Naive thymus-derived CD8-positive, alpha-beta T cell (primary cell): ENCODE measurements around the gene IL1RAPL2. TPM values are rescaled to one million over a fixed set of nuclear protein-coding genes. Genes with fewer than 3 reads are reported as not detected.

Experiments
- ATAC-seq, 2 donors: fragments of 150-1000 bp; cut with Tn5 transposase in 1 of 2; sonication (Bioruptor Pico), chemical (Tn5 transposase) in 1 of 2; 1 replicate in 1 of 2; 2 replicates in 1 of 2; pipeline ENCODE4 v1.10.0; 2021; ENCODE audit warnings: mild to moderate bottlenecking in 2 of 2, moderate library complexity in 2 of 2
- POLR2A ChIA-PET: fragments of 350-600 bp; sonication (Branson Sonifier 250); formaldehyde crosslinking; loops from one replicate; lab custom pipeline; 2021; ENCODE audit warnings: antibody characterized with exemption; lab: Charles Lee
- DNase-seq, 10 donors: peaks; one replicate each; pipeline versions ENCODE4 v3.0.0 to v3.0.0-alpha.2; 2020 to 2022
- H3K27ac Mint-ChIP-seq, 10 donors: one replicate each; pipeline ENCODE4 v1.8.0; 2020 to 2022; ENCODE audit warnings: mild to moderate bottlenecking in 10 of 10, mixed read lengths in 10 of 10, moderate library complexity in 4 of 10, inconsistent platforms in 1 of 10
- H3K27me3 Mint-ChIP-seq, 5 donors: one replicate each; pipeline ENCODE4 v1.8.0; 2021 to 2022; ENCODE audit warnings: mixed read lengths in 5 of 5
- H3K36me3 Mint-ChIP-seq, 3 donors: one replicate each; pipeline ENCODE4 v1.8.0; 2020 to 2022; ENCODE audit warnings: mixed read lengths in 3 of 3, mild to moderate bottlenecking in 2 of 3, inconsistent platforms in 1 of 3
- H3K4me1 Mint-ChIP-seq, 4 donors: one replicate each; pipeline ENCODE4 v1.8.0; 2021 to 2022; ENCODE audit warnings: mixed read lengths in 4 of 4
- H3K4me3 Mint-ChIP-seq, 10 donors: one replicate each; pipeline ENCODE4 v1.8.0; 2020 to 2022; ENCODE audit warnings: mild to moderate bottlenecking in 10 of 10, mixed read lengths in 10 of 10, moderate library complexity in 6 of 10, inconsistent platforms in 1 of 10
- H3K9me3 Mint-ChIP-seq, 9 donors: one replicate each; pipeline ENCODE4 v1.8.0; 2020 to 2022; ENCODE audit warnings: mixed read lengths in 9 of 9, mild to moderate bottlenecking in 3 of 9, inconsistent platforms in 1 of 9, moderate library complexity in 1 of 9
- polyA plus RNA-seq, 3 donors: library from polyadenylated mRNA; unstranded; fragments of 300-500 nt; fragmentation: Illumina TruSeq; gene quantifications; one replicate each; pipeline ENCODE4 v1.2.3, GENCODE V29; 2021
- total RNA-seq, 8 experiments: library from RNA in 2 of 8; stranded (reverse) in 2 of 8; gene quantifications; one replicate each; pipeline ENCODE4 v1.2.3 and lab custom pipeline; 2021 to 2026

Gene IL1RAPL2
- total and polyA plus RNA-seq, 5 experiments from 2014 or later: not detected

DNA sequence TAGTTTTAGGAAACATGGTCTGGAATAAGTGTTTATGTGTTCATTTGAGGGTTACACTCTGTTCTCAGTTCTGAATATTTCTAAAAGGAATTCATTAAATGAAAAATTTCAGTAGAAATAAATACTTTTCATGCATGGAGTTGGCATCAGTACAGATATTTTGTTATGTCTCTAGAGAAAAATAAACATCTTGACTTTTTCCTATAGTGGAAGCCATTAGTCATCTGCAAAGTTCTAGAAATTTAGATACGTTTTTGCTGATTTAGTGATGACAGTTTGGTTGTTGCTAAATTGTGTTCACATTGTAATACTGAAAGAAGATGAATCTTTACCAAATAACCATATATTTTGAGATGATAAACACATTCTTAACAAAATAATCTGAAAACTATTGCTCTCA lies 922.7 kb downstream of the IL1RAPL2 start:
- POLR2A ChIA-PET: no interaction called here
- Mint-ChIP-seq H3K4me3 (no peak overlapping the region), H3K27me3 (no peaks in the 10 kb centered on the region), H3K27ac (no peak overlapping the region), H3K4me1 (no peaks in the 10 kb centered on the region), H3K9me3 (peaks cover 0 to 9% (median 2%) of the 10 kb centered on the region in 9 donors), H3K36me3 (no peaks in the 10 kb centered on the region)
- DNase-seq: no peak
- no peak for ATAC-seq

DNA sequence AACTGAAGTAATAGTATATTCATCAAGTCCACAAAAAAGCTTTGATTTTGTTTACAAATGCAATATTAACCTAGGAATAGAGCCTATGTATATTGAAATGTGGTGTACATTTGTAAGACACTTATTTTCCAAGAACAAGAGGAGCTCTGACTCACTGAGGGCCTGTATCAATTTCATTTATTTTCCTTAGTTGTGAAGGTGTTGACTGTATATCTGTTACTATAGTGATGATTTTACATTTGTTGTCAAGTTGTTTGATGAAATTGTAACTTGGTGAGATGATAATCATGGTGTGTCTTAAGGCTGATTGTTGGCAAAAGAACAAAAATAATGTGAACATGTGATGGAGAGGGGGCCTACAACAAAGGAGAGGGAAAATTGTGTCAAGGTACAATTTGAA lies 929.4 kb downstream of the IL1RAPL2 start:
- no peak overlapping the region for H3K27ac Mint-ChIP-seq
- H3K27me3 Mint-ChIP-seq: no peaks in the 10 kb centered on the region
- POLR2A ChIA-PET: no interaction called here
- H3K4me3 Mint-ChIP-seq: no peak overlapping the region
- H3K36me3 Mint-ChIP-seq: no peaks in the 10 kb centered on the region
- H3K4me1 Mint-ChIP-seq: no peaks in the 10 kb centered on the region
- peaks cover 0 to 10% (median 2%) of the 10 kb centered on the region in 9 donors for H3K9me3 Mint-ChIP-seq
- ATAC-seq: no peak
- DNase-seq: no peak

DNA sequence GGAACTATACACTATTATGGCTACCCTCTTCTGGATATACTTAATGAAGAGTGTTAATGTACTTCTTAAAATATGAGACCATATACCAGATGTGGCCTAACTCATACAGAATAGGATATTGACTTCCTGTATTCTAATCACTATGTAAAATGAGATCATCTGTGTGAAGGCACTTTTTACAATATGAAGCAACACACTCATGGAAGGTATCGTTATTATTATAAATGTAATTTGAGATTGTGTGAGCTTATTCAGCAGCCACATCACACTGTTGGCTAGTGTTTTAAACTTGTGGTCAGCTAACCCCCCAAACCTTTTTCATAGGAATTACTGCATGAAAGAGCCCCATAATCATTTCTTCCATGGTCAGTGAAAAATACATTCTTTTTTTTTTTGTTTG lies 936.3 kb downstream of the IL1RAPL2 start:
- no peak overlapping the region for H3K27ac Mint-ChIP-seq
- no peaks in the 10 kb centered on the region for H3K36me3 Mint-ChIP-seq
- no peak overlapping the region for H3K4me3 Mint-ChIP-seq
- no peak for ATAC-seq
- no peaks in the 10 kb centered on the region for H3K4me1 Mint-ChIP-seq
- H3K27me3 Mint-ChIP-seq: no peaks in the 10 kb centered on the region
- H3K9me3 Mint-ChIP-seq: peaks cover 0 to 15% (median 3%) of the 10 kb centered on the region in 9 donors
- POLR2A ChIA-PET: no interaction called here
- no peak for DNase-seq

DNA sequence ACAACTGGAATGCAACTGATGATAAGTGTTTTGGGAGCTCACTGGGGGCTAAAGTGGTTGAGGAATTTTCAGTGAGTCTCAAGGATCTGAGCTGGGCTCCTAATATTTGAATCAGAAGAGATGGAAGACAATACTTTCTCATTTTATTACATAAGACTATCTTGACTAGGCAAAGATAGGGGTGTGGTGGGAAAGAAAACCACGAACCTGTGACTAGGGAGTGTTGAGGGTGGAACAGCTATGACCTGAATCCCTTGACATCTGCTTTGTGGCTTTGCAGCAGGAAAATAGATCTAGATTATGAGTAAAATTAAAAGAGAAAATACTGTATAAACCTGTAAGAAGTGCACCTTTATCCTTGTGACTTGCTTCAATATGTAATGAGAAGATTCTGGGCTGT lies 949.6 kb downstream of the IL1RAPL2 start:
- no peaks in the 10 kb centered on the region for H3K27me3 Mint-ChIP-seq
- H3K36me3 Mint-ChIP-seq: no peaks in the 10 kb centered on the region
- DNase-seq (no peak), ATAC-seq (no peak)
- peaks cover 0 to 18% (median 0%) of the 10 kb centered on the region in 9 donors for H3K9me3 Mint-ChIP-seq
- no peak overlapping the region for H3K4me3 Mint-ChIP-seq
- no peaks in the 10 kb centered on the region for H3K4me1 Mint-ChIP-seq
- no peak overlapping the region for H3K27ac Mint-ChIP-seq
- POLR2A ChIA-PET: no interaction called here

DNA sequence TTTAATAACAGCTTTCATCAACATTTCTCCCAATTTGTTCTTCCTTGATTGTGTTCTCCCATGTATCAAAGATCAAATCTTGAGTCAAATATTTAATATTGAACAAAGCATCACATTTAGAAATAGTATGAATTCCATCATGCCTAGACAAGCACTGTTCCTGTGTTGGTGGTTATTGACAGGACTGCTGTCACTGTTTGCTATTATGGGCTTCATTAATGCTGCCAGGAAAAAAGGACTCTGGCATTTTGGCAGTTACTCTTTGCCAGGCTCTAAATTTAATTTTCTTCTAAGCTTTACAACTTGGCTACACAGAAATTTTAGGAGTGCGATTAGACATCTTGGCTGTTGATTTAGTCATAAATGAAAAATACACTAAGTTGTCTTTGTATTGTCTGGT lies 960.4 kb downstream of the IL1RAPL2 start:
- Mint-ChIP-seq H3K27ac (no peak overlapping the region), H3K4me3 (no peak overlapping the region), H3K27me3 (no peaks in the 10 kb centered on the region), H3K9me3 (peaks cover 0 to 13% (median 0%) of the 10 kb centered on the region in 9 donors), H3K4me1 (no peaks in the 10 kb centered on the region), H3K36me3 (no peaks in the 10 kb centered on the region)
- ATAC-seq (no peak), DNase-seq (no peak)
- POLR2A ChIA-PET: no interaction called here

DNA sequence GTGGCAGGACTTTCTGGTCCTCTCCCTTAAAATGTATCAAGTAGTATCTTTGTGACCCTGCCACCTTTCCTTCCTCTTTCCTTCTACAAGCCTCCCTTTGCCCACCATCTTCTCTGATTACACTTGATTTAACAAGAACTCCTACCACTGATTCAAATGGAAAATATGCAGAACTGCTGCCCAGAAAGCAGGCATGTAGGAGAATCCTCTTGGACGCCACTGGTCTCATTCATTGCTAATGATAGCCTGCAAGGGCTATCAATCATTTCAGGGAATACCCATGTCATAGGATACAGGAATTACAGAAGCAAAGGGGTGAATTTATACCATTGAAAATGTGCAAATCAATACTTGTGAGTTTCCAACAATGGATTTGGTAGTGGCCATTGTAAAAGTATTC lies 961.8 kb downstream of the IL1RAPL2 start:
- no peak for ATAC-seq
- no peaks in the 10 kb centered on the region for H3K27me3 Mint-ChIP-seq
- DNase-seq: no peak
- no peak overlapping the region for H3K4me3 Mint-ChIP-seq
- no peaks in the 10 kb centered on the region for H3K36me3 Mint-ChIP-seq
- H3K4me1 Mint-ChIP-seq: no peaks in the 10 kb centered on the region
- H3K27ac Mint-ChIP-seq: no peak overlapping the region
- POLR2A ChIA-PET: no interaction called here
- H3K9me3 Mint-ChIP-seq: peaks cover 0 to 12% (median 0%) of the 10 kb centered on the region in 9 donors

DNA sequence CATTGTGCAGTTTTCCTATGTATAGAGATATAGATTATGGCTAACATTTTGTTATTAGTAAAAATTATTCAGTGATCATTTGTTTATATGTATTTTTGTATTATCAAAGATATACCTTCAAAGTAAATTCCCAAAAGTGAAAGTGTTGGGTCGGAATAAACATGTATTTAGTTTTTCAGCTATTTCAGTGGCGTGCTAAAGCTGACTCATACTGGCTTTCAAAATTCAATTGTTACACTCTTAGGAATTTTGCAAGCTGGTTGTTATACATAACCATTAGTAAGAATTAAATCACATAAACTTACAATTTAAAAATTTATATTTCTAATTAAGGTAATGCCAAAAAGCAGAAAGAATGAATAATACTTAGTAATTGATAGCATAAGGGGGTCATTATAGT lies 968.0 kb downstream of the IL1RAPL2 start:
- Mint-ChIP-seq H3K4me1 (no peaks in the 10 kb centered on the region), H3K27me3 (no peaks in the 10 kb centered on the region), H3K9me3 (peaks cover 0 to 9% (median 0%) of the 10 kb centered on the region in 9 donors), H3K4me3 (no peak overlapping the region), H3K27ac (no peak overlapping the region), H3K36me3 (no peaks in the 10 kb centered on the region)
- POLR2A ChIA-PET: no interaction called here
- ATAC-seq: no peak
- no peak for DNase-seq

DNA sequence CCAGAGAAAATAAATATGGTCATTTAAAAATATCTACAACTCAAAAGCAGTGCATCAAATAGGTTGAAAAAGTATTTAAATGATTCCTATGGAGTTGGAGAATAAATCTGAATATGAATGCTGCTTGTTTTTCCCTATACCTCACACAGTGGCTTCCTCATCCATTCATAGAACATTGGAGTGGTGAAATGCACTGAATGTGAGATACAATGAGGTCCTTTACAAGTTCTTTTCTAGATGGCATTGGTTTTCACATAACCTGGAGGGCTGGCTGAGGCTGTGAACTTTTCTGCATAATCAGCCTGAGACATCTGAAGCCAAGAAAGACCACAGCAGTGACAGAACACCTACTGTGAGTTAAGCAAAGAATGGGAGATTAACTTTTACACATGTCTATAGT lies 977.3 kb downstream of the IL1RAPL2 start:
- POLR2A ChIA-PET: no interaction called here
- DNase-seq (no peak), ATAC-seq (no peak)
- no peak overlapping the region for H3K4me3 Mint-ChIP-seq
- H3K4me1 Mint-ChIP-seq: no peaks in the 10 kb centered on the region
- H3K27me3 Mint-ChIP-seq: no peaks in the 10 kb centered on the region
- H3K36me3 Mint-ChIP-seq: no peaks in the 10 kb centered on the region
- peaks cover 0 to 10% (median 4%) of the 10 kb centered on the region in 9 donors for H3K9me3 Mint-ChIP-seq
- no peak overlapping the region for H3K27ac Mint-ChIP-seq

DNA sequence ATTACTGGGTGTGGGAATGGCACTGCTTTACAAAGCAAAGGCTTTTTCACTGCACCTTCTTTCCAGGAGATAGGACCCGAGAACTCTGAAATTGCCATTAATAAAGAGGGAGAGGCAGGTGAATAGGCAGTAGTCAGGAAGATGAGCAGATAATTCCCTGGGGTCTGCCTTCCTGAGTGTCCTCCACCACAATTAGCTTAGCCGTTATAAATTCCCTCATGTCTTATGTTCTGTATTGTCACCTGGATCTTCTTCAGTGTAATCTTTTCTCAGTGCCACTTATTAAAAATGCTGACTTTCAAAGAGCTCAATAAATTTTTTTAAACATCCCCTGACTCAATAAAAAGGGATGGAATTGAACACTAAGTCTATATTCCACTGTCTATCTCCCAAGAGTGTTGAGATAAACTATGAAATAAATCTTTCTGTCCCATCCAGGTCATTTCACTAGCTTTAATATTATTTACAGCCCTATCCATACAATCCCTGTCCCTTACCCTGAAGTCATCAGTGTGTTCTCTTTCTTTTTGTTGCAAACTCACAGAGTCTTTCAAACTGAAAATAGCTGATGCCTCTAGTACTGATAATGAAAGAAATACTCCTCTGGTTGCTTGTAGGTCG lies 984.2 kb downstream of the IL1RAPL2 start:
- Mint-ChIP-seq H3K27ac (no peak overlapping the region), H3K4me3 (no peak overlapping the region), H3K4me1 (no peaks in the 10 kb centered on the region), H3K36me3 (no peaks in the 10 kb centered on the region), H3K9me3 (peaks cover 0 to 2% (median 0%) of the 10 kb centered on the region in 9 donors), H3K27me3 (no peaks in the 10 kb centered on the region)
- POLR2A ChIA-PET: no interaction called here
- DNase-seq (no peak), ATAC-seq (no peak)

DNA sequence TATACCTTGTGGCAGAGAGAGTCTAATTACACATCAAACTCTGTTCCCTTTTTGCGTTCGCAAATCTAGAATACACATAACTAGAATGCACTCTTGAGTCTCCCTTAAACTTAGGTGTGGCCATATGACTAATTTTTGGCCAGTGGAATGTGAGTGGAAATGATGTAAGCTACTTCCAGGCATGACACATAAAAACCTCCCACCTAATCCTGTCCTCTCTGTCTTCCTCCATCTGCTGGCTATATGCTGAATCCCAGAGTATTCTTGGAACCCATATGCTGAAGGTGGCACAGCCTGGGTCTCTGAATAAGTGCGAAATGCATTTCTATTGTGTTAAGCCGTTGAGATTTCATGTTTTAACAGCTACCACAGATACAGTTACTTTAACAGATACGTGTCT lies 986.4 kb downstream of the IL1RAPL2 start:
- H3K4me3 Mint-ChIP-seq: no peak overlapping the region
- DNase-seq (no peak), ATAC-seq (no peak)
- H3K36me3 Mint-ChIP-seq: no peaks in the 10 kb centered on the region
- H3K4me1 Mint-ChIP-seq: no peaks in the 10 kb centered on the region
- H3K27me3 Mint-ChIP-seq: no peaks in the 10 kb centered on the region
- no peaks in the 10 kb centered on the region for H3K9me3 Mint-ChIP-seq
- POLR2A ChIA-PET: no interaction called here
- no peak overlapping the region for H3K27ac Mint-ChIP-seq

DNA sequence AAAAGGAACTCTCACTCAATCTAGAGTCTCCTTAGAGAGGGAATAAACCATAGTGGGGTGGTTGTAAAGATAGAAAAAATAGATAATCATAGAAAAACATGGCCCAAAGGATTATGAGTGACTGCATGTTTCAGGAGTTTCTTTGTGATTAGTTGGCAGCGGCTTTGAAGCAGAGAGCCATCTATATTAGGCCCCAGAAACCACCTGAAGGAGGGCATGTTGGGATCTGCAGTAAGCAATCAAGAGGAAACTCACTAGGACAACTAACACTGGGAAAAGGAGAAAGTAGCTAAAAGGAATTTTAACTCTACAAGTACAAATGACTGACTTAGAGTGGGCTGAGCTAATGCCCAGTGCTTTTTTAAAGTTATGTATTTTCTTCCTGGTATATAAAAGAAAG lies 987.1 kb downstream of the IL1RAPL2 start:
- ATAC-seq: no peak
- Mint-ChIP-seq H3K36me3 (no peaks in the 10 kb centered on the region), H3K9me3 (no peaks in the 10 kb centered on the region), H3K27ac (no peak overlapping the region), H3K27me3 (no peaks in the 10 kb centered on the region), H3K4me3 (no peak overlapping the region), H3K4me1 (no peaks in the 10 kb centered on the region)
- DNase-seq: no peak
- POLR2A ChIA-PET: no interaction called here

DNA sequence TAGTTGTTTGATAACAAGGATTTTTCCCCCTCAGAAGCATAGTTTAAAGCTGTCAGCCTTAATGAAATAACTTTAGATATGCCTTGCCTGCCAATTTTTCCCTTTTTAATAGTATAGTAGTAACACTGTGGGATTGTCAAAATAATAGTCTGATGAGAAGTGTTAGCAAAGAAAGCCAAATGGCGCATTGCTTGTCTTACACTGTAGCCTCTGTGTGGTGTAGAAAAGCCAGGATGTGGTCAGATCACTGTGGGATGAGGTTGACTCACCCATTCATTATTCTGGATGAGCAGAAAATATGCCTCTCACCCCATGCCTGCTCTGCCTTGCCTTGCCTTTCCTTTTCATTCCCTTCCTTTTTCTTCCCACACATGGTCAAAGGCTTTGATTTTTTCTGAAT lies 998.5 kb downstream of the IL1RAPL2 start:
- POLR2A ChIA-PET: no interaction called here

DNA sequence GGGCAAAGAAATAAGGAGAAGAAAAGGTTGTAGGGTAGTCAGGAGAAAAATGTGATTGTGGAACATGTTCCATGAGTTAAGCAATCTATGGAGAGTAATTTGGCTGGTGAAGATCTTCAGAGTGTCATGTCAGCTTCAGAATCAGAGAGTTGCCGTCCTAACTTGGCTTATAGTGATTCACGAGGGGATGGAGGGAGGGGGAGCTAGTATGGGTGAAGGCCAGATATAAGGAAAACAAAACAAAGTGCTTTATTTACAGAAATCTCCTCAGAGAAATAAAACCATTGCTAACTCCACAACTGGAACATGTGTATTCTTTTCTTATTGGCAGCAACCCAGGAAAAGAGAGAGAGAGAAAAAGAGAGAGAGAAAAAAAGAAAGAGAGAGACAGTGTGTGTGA lies 999.9 kb downstream of the IL1RAPL2 start:
- peaks cover 0 to 4% (median 0%) of the 10 kb centered on the region in 9 donors for H3K9me3 Mint-ChIP-seq
- DNase-seq (no peak), ATAC-seq (no peak)
- H3K27ac Mint-ChIP-seq: no peak overlapping the region
- POLR2A ChIA-PET: no interaction called here
- no peak overlapping the region for H3K4me3 Mint-ChIP-seq
- H3K4me1 Mint-ChIP-seq: no peaks in the 10 kb centered on the region
- H3K27me3 Mint-ChIP-seq: no peaks in the 10 kb centered on the region
- H3K36me3 Mint-ChIP-seq: no peaks in the 10 kb centered on the region

More for the DNA sequence above, 998.5 kb downstream of the IL1RAPL2 start:
- Mint-ChIP-seq H3K4me3 (no peak overlapping the region), H3K4me1 (no peaks in the 10 kb centered on the region), H3K27ac (no peak overlapping the region), H3K36me3 (no peaks in the 10 kb centered on the region), H3K9me3 (peaks cover 0 to 3% (median 0%) of the 10 kb centered on the region in 9 donors), H3K27me3 (no peaks in the 10 kb centered on the region)
- ATAC-seq (no peak), DNase-seq (no peak)

DNA sequence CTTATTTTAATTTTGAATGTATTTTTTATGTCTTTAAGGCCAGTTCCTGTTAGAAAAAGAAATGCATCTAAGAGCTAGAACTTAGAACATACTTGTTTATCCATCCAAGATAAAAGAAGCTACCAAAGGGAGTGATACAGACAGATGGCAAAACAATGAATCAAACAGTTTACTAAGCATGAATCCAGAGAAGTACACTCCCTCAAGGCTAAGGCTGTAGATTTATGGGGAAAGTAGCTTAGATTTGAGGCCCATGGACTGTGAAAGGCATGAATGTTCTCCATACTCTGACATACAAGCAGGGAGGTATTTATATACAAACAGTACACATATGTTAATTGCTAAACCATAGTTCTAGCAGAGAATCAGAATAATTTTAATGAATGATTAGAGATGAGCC lies 1001.1 kb downstream of the IL1RAPL2 start:
- H3K27me3 Mint-ChIP-seq: no peaks in the 10 kb centered on the region
- H3K27ac Mint-ChIP-seq: no peak overlapping the region
- ATAC-seq (no peak), DNase-seq (no peak)
- no peaks in the 10 kb centered on the region for H3K36me3 Mint-ChIP-seq
- no peaks in the 10 kb centered on the region for H3K4me1 Mint-ChIP-seq
- H3K9me3 Mint-ChIP-seq: peaks cover 0 to 4% (median 0%) of the 10 kb centered on the region in 9 donors
- POLR2A ChIA-PET: no interaction called here
- no peak overlapping the region for H3K4me3 Mint-ChIP-seq
